T-helper 1 cell (primary cell): Measurements from ENCODE around the gene PLA2G5.
A peak's percentile ranks its signal among the peaks of the same experiment; 100 is the strongest.
"Not testable (repeated sequence)": the region's sequence is repeated elsewhere in the genome, so short reads cannot be mapped to it uniquely, and the experiment has no call there.

Experiments used
- DNase-seq, 5 donors: peaks; one replicate each; pipeline ENCODE4 v3.0.0-alpha.2; 2012 to 2020
- total RNA-seq, 4 donors: gene quantifications; one replicate each; lab custom pipeline; 2026; lab: John Stamatoyannopoulos, UW

The PLA2G5 gene, protein sequence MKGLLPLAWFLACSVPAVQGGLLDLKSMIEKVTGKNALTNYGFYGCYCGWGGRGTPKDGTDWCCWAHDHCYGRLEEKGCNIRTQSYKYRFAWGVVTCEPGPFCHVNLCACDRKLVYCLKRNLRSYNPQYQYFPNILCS
- total RNA-seq = 0 reads per million in 4 donors

DNA sequence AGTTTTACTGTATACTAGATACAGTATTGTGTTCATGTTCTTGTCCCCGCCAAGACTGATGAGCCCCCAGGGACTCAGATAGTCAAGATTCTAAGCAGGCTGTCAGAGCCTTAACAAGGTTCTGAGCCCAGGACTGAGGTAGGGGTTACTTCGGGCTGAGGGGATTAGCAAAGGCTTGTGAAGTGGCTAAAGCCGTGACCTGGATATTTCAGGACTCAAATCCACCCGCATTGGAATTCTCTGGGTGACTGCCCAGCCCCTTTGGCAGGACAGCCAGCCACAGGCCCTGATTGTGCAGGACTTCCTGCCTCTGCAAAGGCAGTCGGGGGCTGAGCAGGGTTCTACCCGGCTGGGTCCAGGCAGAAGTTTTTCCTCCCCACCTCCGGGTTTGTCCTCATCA, at the start of gene PLA2G5:
Gene PLA2G5, plus strand, starts transcription at position 321 of the 400 bp plus-strand sequence. CDS start 14,637 bp downstream, outside the sequence.
- DNase-seq = no peak

DNA sequence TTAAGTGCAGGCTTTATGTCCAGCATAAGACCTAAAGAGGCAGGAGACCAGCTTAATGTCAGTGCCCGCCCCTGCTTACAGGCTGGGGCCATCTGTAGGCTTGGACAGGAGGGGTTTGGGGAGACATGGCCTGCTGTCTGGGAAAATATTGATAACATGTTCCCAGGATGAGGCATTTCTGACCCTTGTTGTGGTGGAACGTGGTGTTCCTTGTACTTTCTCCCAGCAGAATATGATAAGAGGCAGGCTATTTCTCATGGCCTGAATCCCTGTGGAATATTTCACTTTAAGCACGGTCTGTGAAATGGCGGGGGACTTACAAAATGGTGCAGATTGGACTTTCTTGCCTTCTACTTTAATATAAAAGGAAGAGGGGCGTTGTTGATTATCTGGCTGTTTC, 41.9 kb upstream of the PLA2G5 start:
- DNase-seq = no peak

DNA sequence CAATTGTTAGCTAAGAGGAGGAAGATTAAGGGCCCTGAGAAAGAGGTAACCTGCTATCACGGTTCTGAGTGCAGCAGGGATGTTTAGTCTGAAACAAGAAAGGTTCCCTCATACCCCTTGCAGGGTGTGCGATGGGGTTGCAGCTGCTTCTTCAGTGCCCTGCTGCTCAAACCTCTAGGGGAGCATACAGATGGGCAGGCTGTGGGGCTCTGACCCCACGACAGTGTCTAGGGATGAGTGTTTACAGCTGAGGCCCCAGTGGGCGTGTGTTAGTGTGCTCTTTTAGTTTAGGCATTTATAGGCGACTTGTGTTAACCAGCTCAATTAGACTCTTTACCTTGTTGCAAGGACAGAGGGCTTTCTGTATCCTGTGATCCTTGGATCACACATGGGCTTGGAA, 41.3 kb upstream of the PLA2G5 start:
- no peak for DNase-seq

DNA sequence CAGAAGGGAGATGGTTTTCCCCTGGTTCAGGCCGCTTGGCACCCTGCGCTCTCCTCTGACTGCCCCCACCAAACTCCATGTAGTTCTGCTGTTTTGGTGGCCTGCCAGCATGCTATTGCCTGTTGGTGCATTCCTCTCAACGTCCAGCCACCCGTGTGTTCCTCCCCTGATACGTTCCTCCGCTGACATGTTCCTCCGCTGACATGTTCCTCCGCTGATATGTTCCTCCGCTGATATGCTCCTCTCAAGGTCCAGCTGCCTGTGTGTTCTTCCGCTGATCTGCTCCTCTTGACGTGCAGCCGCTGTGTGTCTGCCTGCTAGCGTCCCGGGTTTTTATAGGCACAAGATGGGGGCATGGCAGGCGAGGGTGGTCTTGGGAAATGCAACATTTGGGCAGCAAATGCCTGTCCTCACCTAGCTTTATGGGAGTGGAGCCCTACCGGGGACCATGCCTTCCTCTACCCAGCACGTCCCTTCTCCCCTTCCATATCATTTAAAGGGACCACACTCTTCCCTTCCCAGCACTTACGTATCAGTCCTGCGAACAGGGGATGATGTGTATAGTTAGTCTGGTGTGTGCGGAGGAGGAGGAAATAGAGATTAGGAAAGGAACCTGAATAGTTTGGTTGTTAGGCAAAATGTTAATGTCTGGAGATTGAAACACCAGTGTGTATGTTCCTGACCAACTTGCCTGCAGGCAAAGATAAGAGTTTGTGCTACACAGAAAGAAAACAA, 40.6 kb upstream of the PLA2G5 start:
- no peak for DNase-seq

DNA sequence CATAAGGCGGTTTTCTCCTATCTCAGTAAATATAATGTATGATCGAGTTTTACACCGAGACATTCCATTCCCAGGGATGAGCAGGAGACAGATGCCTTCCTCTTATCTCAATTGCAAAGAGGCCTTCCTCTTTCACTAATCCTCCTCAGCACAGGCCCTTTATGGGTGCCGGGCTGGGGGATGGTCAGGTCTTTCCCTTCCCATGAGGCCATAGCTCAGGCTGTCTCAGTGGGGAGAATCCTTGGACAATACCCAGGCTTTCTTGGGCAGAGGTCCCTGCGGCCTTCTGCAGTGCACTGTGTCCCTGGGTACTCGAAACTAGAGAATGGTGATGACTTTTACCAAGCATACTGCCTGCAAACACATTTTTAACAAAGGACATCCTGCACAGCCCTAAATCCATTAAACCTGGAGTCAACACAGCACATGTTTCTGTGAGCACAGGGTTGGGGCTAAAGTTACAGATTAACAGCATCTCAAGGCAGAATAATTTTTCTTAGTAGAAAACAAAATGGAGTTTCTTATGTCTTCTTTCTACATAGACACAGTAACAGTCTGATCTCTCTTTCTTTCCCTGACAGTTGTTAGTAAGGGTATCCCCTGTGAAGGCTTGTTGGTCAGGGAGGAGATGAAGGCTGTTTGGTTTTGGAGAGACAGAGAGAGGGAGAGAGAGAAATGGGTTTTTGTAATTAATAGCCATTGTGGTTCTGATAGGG, 39.4 kb upstream of the PLA2G5 start:
- DNase-seq = not testable (repeated sequence)

DNA sequence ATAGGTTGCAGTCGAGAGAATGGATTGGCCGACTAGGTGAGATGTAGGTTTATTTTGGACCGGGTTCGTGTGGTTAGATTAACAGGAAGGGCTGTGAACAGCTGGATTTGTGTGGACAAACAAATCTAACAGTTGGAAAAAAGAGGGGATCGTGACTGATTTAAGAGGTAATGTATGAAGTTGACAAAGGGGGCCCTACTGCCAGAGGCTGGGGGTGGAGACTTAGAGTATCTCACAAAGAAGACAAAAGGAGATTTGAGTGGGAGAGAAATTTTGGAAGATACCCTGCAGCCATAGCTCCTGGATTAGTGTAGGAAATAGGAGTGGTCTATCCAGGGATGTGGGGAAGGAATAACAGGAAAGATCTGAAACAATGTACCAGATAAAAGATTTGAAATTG, 38.8 kb upstream of the PLA2G5 start:
- no peak for DNase-seq

DNA sequence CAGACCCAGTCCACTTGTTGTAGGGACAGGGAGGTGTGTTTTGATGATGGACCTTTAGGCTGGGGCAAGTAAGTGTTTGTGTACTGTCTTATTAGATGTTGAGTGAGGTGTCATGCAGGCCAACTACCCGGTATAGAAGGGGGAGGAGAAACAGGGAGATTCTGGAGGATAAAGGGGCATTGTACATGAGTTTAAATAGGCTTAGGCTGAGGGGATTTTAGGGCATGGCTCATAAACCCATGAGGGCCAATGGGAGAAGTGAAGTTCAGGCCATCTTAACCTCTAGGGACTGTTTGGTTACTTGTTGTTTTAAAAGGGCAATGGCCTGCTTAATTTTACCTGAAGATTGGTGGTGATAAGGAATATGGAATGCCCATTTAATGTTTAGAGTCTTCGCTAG, 38.2 kb upstream of the PLA2G5 start:
- DNase-seq = no peak

DNA sequence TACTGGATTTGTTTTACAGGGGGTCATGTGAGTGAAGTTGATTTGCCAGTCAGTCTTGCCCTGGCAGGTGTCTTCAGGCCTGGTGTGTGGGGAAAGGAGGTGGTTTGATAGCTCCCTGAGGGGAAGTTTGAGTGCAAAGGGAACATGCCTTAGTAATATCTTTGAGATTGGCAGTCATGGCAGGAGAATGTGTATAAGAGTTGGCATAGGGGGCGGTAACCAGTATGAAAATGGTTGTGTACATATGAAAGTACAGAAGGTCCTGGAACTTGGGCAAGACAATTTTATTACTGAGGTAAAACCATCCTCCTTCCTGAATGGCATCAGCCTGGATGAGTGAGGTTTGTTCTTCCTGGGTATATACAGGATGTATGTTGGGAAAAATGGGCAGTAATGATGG, 37.6 kb upstream of the PLA2G5 start:
- DNase-seq = no peak

DNA sequence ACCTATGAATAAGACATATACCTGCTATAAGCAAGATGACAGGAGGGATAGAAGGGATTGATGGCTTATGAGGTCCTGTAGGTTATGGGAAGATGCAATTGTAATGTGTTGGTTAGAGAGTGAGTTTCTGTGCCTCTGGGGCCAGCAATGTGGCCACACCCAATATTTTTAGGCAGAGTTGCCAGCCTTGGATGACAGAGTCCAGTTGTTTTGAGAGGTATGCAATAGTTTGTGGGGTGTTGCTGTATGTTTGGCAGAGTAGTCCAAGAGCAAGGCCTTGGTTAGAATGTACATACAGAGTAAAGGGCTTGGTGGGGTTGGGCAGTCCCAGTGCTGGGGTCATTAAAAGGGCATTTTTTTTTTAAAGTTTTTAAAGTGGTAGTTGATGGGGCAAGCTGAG, 36.6 kb upstream of the PLA2G5 start:
- no peak for DNase-seq

DNA sequence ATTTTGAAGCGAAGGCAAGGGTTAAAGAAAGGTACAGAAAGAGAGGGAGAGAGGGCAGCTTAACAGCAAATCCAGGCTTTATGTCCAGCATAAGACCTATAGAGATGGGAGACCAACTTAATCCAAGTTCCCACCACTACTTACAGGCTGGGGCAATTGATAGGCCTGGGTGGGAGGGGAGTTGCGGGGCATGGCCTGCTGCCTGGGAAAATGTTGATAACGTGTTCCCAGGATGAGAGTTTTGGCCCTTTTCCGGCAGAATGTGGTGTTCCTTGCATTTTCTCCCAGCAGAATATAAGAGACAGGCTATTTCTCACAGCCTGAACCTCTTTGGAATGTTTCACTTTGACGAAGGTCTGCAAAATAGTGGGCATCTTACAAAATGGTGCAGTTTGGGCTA, 34.9 kb upstream of the PLA2G5 start:
- DNase-seq = no peak

DNA sequence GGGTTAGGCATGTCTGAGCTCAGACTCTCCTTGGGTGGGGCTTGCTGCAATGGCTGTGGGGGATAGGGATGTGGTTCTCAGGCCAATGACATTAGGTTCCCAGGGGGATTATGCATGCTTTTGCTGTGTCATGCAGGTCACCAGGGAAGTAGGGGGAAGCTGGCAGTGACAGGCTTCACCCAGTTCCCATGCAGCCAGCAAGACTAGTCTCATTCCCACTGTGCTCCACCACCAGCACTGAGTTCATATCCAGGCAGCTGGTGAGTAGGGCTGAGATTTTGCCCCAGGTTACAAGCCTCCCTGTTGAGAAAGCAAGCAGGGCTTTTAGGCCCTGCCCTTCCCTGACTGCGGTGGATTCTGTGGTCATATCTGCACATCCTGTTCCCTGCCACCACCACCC, 32.1 kb upstream of the PLA2G5 start:
- peak in 1 of 5 donors; percentile 3 for DNase-seq

DNA sequence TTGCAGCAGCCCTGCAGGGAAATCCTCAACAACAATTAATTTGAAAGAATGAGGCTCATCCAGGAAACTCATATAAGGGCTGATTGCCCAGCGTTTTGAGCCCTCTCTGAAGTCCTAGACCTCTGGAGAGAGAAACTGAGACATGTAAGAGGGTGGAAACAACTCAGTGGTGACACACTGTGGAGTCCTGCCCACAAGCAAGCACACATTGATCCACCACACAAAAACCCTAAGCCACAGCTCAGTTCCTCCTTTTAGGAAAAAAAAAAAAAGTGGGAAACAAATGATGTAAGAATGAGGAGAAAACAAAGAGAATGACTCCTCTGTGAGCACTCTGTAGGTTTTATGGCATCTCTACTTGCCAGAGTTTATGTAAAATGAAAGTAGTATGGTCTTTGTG, 22.9 kb upstream of the PLA2G5 start:
- no peak for DNase-seq

DNA sequence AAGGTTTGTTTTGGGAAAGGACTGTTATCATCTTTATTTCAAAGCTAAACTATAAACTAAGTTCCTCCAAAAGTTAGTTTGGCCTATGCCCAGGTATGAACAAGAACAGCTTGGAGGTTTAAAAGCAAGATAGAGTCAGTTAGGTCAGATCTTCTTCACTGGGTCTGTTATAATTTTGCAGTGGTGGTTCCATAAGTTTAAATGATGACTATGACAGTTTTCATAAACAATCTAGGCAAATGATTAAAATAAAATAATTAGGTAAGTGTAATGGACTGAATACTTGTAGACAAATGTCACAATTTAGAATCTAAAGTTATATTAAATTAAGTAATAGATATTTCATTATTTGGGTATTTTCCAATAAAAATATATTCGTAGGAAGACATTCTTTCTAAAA, 21.4 kb upstream of the PLA2G5 start:
- DNase-seq = no peak

DNA sequence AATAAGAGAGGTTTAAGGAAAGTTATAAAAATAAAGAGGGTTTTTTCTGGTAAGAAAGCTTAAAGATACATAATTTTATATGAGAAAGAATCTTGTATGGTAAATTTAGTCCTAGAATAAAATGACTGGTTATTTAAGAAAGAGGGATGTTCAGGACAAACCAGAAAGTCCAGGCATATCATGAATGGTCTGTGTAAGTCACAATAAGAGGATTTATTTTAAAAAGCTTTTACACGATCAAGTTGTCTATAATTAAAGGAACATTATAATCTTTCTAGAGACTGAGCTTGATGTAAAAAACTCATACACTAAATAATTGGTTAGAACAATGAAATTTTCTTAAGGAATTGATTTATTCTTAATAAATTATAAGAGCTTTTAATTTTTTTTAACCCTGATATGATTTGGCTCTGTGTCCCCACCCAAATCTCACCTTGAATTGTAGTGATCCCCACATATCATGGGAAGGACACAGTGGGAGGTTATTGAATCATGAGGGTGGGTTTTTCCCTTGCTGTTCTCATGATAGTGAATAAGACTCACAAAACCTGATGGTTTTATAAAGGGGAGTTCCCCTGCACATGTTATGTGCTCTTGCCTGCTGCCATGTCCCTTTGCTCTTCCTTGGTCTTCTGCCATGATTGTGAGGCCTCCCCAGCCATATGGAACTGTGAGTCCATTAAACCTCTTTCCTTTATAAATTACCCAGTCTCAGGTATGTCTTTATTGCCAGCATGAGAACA, 20.8 kb upstream of the PLA2G5 start:
- not testable (repeated sequence) for DNase-seq

DNA sequence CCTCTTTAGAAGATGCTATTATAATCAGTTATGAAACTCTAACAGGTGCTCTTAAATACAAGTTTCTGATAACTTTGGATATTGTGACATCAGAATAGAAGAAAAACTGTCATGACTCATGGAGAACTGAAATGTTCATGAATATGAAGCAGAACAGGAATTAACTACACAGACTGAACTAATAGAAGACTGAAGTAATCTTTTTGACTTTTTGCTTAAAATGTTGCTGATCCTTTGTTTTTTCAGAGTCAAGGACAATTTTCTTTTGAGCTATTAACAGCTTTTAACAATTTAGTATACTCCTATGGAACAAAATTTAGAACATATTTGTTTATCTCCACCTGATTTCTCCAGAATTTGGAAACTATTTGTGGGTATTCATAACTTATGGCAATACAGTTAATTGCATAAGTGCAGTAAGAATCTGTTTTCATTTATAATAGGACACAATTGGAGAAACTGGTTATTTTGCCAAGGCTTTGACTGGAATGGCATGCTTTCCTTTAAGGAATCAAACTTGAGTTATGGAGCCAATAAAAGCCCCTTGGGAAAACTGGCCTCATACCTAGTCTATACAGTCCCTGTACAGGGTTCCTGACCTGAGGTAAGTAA, 18.7 kb upstream of the PLA2G5 start:
- DNase-seq = no peak

DNA sequence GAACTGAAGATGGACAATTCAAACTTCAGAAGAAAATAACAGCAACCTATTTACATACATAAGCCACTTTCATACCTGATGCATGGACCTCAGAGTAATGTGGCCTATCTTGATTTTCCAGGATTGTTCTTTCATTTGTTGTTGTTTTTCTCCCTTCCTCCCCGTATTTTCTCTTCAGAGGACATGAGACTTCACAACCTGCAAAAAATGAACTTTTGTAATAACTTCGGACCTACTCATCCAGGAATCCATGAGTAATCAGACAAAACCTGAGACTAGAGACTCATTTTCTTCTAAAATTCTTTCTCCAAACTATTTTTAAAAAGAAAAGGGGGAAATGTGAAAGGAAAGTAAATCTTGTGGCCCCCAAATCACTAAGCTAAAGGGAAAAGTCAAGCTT, 17.6 kb upstream of the PLA2G5 start:
- DNase-seq = no peak

DNA sequence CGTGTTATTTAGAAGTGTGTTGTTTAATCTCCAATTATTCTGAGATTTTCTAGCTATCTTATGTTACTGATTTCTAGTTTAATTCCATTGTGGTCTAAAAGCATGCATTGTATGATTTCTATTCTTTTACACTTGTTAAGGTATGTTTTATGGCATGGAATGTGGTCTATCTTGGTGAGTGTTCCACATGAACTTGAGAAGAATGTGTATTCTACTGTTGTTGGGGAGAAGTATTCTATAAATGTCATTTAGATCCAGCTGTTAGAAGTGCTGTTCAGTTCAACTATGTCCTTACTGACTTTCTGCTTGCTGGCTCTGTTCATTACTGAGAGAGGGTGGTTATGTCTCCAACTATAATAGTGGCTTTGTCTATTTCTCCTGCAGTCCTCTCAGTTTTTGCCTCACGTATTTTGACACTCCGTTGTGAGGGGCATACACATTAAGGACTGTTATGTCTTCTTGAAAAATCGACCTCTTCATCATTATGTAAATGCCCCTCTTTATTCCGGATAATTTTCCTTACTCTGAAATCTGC, 12.0 kb upstream of the PLA2G5 start:
- no peak for DNase-seq

DNA sequence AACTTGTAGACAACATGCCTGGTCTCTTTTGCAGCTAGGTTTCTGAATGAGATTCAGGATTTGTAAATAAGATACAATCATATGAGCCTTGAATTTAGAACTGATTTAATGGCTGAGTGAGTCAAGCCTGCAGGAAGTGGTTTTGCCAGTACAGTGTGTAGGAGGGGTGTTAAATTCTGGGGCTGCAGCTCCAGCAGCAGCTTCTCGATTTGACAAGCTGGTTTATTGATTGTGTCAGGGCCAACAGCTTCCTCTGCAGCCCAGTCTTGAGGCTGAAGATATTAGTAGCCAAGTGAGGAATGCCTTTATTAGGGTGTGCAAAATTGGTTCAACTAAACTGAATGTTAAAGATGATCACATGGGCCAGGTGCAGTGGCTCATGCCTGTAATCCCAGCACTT, 11.5 kb upstream of the PLA2G5 start:
- peak in 1 of 5 donors; percentile 80 for DNase-seq

DNA sequence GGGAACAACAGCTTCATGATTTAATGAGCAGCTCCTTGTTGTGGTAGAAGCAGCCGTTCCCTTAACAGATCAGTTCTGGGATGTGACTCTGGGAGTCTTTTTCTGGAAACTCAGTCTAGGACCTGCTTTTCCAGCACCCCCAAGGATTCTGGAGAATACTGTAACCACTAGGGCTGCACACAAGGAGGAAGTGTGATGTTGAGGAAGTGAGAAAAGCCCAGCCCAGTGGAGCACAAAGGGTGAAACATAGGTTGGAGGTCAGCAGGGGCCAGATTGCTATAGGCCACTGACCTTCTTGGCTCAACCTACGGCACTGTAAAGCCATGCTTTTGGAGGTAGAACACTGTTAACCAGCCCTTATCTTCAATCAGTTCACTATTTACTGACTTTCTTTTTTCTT, 10.1 kb upstream of the PLA2G5 start:
- peak in 1 of 5 donors; percentile 3 for DNase-seq

DNA sequence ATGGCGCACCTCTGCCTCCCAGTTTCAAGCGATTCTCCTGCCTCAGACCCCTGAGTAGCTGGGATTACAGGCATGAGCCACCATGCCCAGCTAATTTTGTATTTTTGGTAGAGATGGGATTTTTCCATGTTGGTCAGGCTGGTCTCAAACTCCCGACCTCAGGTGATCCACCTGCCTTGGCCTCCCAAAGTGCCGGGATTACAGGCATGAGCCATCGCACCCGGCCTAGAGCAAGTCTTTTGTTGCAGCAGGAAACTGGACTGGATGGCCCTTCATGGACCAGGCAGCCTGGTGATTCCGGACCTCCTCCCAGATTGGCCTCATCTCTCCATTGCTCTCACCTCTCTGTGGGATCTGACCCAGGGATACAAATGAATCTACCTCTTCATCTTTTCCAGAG, 9.2 kb upstream of the PLA2G5 start:
- DNase-seq = not testable (repeated sequence)

DNA sequence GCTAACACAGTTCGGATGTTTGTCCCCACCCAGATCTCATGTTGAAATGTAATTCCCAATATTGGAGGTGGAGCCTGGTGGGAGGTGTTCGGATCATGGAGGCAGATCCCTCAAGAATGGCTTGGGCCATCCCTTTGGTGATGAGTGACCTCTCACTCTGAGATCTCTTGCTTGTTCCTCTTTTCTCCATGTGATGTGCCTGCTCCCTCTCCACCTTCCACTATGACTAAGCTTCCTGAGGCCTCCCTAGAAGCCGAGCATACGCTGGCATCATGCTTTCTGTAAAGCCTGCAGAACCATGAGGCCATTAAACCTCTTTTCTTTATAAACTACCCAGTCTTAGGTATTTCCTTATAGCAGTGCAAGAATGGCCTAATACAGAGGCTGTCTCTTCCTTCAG, 8.1 kb upstream of the PLA2G5 start:
- no peak for DNase-seq

DNA sequence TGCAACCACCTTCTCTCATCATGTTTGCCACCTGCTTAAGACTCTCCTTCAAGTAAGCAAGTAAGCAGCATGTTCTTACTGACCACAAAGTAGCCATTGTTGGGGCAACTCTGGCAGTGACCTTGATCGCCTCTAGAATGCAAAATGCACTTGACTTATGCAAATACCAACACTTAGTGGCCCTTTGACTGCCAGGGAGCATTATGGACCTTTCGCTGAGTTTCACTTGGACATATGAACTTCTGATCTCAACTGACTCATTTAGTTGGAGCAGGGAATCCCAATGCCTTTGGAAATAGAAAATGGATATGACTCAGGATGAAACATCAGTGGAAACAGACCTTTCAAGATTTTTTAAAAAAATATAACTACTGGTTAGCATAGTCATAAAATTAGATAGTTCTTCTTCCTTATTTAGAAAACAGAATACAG, 6.1 kb upstream of the PLA2G5 start:
- DNase-seq = no peak

DNA sequence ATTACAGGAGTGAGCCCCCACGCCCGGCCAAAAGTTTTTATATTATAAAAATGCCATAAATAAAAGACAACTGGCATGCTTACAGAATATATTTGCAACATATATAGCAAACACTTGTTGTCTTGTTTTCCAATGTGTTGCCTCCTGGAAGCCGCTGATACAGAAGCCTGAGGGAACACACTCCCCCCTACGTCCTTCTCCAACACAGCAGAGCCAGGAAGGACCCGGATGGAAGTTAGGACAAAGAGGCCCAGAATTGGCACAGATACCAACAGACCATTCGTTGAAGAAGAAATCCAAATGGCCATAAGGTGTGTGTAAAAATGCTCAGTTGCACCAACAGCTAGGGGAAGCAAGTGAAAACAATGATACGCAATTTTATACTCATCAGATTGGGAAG, 1.3 kb upstream of the PLA2G5 start:
- DNase-seq = no peak
